Right ventricle myocardium inferior (tissue), 1 donor: ENCODE results near the gene FAM53B. TPM values are rescaled to one million over a fixed set of nuclear protein-coding genes. Genes with fewer than 3 reads are reported as not detected.

Experiments used
- ATAC-seq: fragments of 200-7000 bp; cut with Tn5 transposase; one replicate; pipeline ENCODE4 v1.9.1; 2020; ENCODE audit warnings: mild to moderate bottlenecking, moderate library complexity
- DNase-seq: peaks from one replicate; pipeline ENCODE4 v3.0.0; 2021; ENCODE audit errors: missing footprints
- intact Hi-C: fragments of 100-400 bp; cut with DNase I; formaldehyde crosslinking; loops from one replicate; pipeline ENCODE4 v1.11.0; 2022
- total RNA-seq: library from RNA; stranded (reverse); fragmentation: NEBNext Ultra II Directional; extraction: Animal tissue kit (Norgen Biotek cat#: 25700); gene quantifications from one replicate; pipeline ENCODE4 v1.2.1, GENCODE V29; 2021
- donor health status: DM: no; HTN: yes; CAD: no; lungs with severe emphysema.

The FAM53B gene
- total RNA-seq, 1 donor from 2014 or later = 41.2 TPM

- ATAC-seq (no peak), DNase-seq (peak; percentile 55)
- intact Hi-C loops = no loop called here
Observed at GRCh38 chr10:124569623-124570470, 174.3 kb downstream of the FAM53B start.

Other genes starting within 250 kb of the FAM53B start
- gene EEF1AKMT2, start 47.5 kb upstream of the FAM53B start, total RNA-seq = 11.4 TPM
- 12.6 TPM for gene ABRAXAS2, start 57.4 kb upstream of the FAM53B start, total RNA-seq
- gene ZRANB1, start 197.7 kb upstream of the FAM53B start, total RNA-seq = 23.4 TPM